GM12878 (cell line): ENCODE measurements around the gene IVD. TPM values are rescaled to one million over a fixed set of nuclear protein-coding genes. Genes with fewer than 3 reads are reported as not detected.

Source experiments
- BHLHE40 ChIP-seq, 2 experiments: fragments of 450-650 bp in 1 of 2; IDR thresholded peaks; 2 replicates each; pipeline ENCODE4 v1.6.1; 2011 to 2017; ENCODE audit warnings: low read depth in 2 of 2, borderline replicate concordance in 1 of 2, improper control_type of control experiment in 1 of 2, low read length in 1 of 2, mild to moderate bottlenecking in 1 of 2
- BRCA1 ChIP-seq: IDR thresholded peaks from 2 replicates; pipeline ENCODE4 v1.6.1; 2011; ENCODE audit warnings: low read depth, low read length, improper control_type of control experiment
- CEBPZ ChIP-seq: fragments of 150-350 bp; IDR thresholded peaks from 2 replicates; pipeline ENCODE4 v1.6.1; 2016; ENCODE audit warnings: low read depth, low read length
- CHD4 ChIP-seq: fragments of 200-600 bp; sonication (generic); IDR thresholded peaks from 2 replicates; pipeline ENCODE4 v1.6.1; 2016; ENCODE audit warnings: mild to moderate bottlenecking
- CUX1 ChIP-seq: IDR thresholded peaks from 2 replicates; pipeline ENCODE4 v1.6.1; 2012; ENCODE audit warnings: improper control_type of control experiment, low read depth, low read length; ENCODE audit not compliant: insufficient replicate concordance
- IKZF1 ChIP-seq: fragments of 450-650 bp; conservative IDR thresholded peaks from 2 replicates; pipeline ENCODE4 v1.6.1; 2017; ENCODE audit warnings: antibody characterized with exemption, mild to moderate bottlenecking
- IKZF2 ChIP-seq, 2 experiments: fragments of 450-650 bp; IDR thresholded peaks; 2 replicates each; pipeline ENCODE4 v1.6.1; 2017; ENCODE audit warnings: mild to moderate bottlenecking in 2 of 2, moderate library complexity in 2 of 2
- MEF2A ChIP-seq: IDR thresholded peaks from 2 replicates; pipeline ENCODE4 v1.6.1; 2011; ENCODE audit warnings: low read depth, mild to moderate bottlenecking, low read length, moderate library complexity; ENCODE audit not compliant: insufficient read depth
- MTA3 ChIP-seq: IDR thresholded peaks from 2 replicates; pipeline ENCODE4 v1.6.1; 2012; ENCODE audit warnings: low read length, inconsistent platforms, borderline replicate concordance
- NFIC ChIP-seq: IDR thresholded peaks from 2 replicates; pipeline ENCODE4 v1.6.1; 2012; ENCODE audit warnings: low read depth, mild to moderate bottlenecking, inconsistent platforms, low read length, moderate library complexity
- NRF1 ChIP-seq: conservative IDR thresholded peaks from 2 replicates; pipeline ENCODE4 v1.6.1; 2011; ENCODE audit warnings: mild to moderate bottlenecking, low read depth, low read length, improper control_type of control experiment
- POLR2AphosphoS2 ChIP-seq: IDR thresholded peaks from 2 replicates; pipeline ENCODE4 v1.6.1; 2011; ENCODE audit warnings: low read depth, mild to moderate bottlenecking, low read length, improper control_type of control experiment, moderate library complexity
- PRDM15 ChIP-seq: fragments of 450-650 bp; formaldehyde crosslinking; IDR thresholded peaks from 2 replicates; pipeline ENCODE4 v1.4.0; 2020; ENCODE audit warnings: mild to moderate bottlenecking, moderate library complexity
- SMAD5 ChIP-seq: IDR thresholded peaks from 2 replicates; pipeline ENCODE4 v1.6.1; 2016; ENCODE audit warnings: antibody characterized with exemption, low read depth
- SREBF2 ChIP-seq: IDR thresholded peaks from 2 replicates; pipeline ENCODE4 v1.6.1; 2012; ENCODE audit warnings: mild to moderate bottlenecking, low read length
- STAT1 ChIP-seq: fragments of 450-650 bp; conservative IDR thresholded peaks from 2 replicates; pipeline ENCODE4 v1.6.1; 2014; ENCODE audit warnings: antibody characterized with exemption, mild to moderate bottlenecking
- TBL1XR1 ChIP-seq: IDR thresholded peaks from 2 replicates; pipeline ENCODE4 v1.6.1; 2012; ENCODE audit warnings: low read depth, low read length, improper control_type of control experiment
- polyA plus RNA-seq, 11 experiments: library from polyadenylated mRNA; depleted of rRNA in 4 of 11; unstranded in 6 of 11; stranded (reverse) in 5 of 11; fragments of >200 nt; fragmentation: Nextera tagmentation in 4 of 11; fragmentation: Illumina TruSeq in 1 of 11; extraction: Ambion mirVana in 4 of 11; extraction: Trizol in 1 of 11; gene quantifications; 1 replicate in 1 of 11; 2 replicates in 10 of 11; pipeline versions ENCODE4 v1.2.1 to v1.2.3, GENCODE V29; 2011 to 2016; ENCODE audit warnings: inconsistent platforms in 2 of 11, missing spikeins in 2 of 11, low read depth in 1 of 11
- total RNA-seq, 4 experiments: library from RNA; depleted of rRNA in 3 of 4; stranded (reverse); fragments of >200 nt in 3 of 4; fragmentation: Illumina TruSeq in 1 of 4; extraction: Trizol in 1 of 4; gene quantifications; 2 replicates each; pipeline versions ENCODE4 v1.2.1 to v1.2.3, GENCODE V29; 2013 to 2021

IVD gene
- total and polyA plus RNA-seq, 10 of the 15 experiments (the other 5 are each of a cell fraction or from before 2014, with no cell fraction given), result 5.3 to 59.8 (median 45.7) TPM

- TF ChIP-seq CUX1 (no peak), CEBPZ (no peak), SREBF2 (no peak), POLR2AphosphoS2 (no peak), SMAD5 (no peak), MEF2A (no peak), BRCA1 (no peak), IKZF1 (peak; percentile 84), PRDM15 (CRISPR knock-in tag) (no peak), CHD4 (no peak), MTA3 (no peak), STAT1 (no peak), TBL1XR1 (no peak), NFIC (no peak), BHLHE40 (IDR thresholded peaks at IDR 0.05; ENCODE audit: borderline replicate concordance in 1 of 2, low read depth in 2 of 2, low read length in 1 of 2) (peak; percentile 35 to 54; a peak in 1 of 4 replicates), NRF1 (no peak), IKZF2 (IDR thresholded peaks at IDR 0.05) (no peak)
These were observed 37.6 kb upstream of the IVD start (continued) for GRCh38 chr15:40367686-40368611.
